ENCODE data around the gene RNF20. TPM values are rescaled to one million over a fixed set of nuclear protein-coding genes. Genes with fewer than 3 reads are reported as not detected.

Gene RNF20
- total and polyA plus RNA-seq, 7 donors: 8.4 to 47.1 (median 27.2) TPM

- no peak for TF ChIP-seq CTCF (IDR thresholded peaks at IDR 0.05)
- no peak for TF ChIP-seq POLR2A (IDR thresholded peaks at IDR 0.05)
- TF ChIP-seq POLR2AphosphoS5 (IDR thresholded peaks at IDR 0.05): no peak
- no peak for TF ChIP-seq EP300 (IDR thresholded peaks at IDR 0.05)
- Histone ChIP-seq H3K27me3 (no peaks in the 10 kb centered on the region), H3K4me1 (no peaks in the 10 kb centered on the region), H3K27ac (no peak overlapping the region), H3K36me3 (peaks cover 0 to 38% (median 2%) of the 10 kb centered on the region in 4 donors), H3K4me3 (no peak overlapping the region), H3K9me3 (no peaks in the 10 kb centered on the region)
- intact Hi-C loops (cut with DNase I): no loop called here
- WGBS, 2 donors: 83 to 88% methylated on average over 1 of the region's 1 CpG
- no peak for DNase-seq
Measured at GRCh38 chr9:101571114-101571513, 37.5 kb downstream of the RNF20 start.

GRCh38 chr9:101572316-101572715, 38.7 kb downstream of the RNF20 start:
- H3K4me3 ChIP-seq: no peak overlapping the region
- H3K36me3 ChIP-seq: peaks cover 0 to 28% (median 0%) of the 10 kb centered on the region in 4 donors
- TF ChIP-seq CTCF (IDR thresholded peaks at IDR 0.05) (no peak), POLR2AphosphoS5 (IDR thresholded peaks at IDR 0.05) (no peak), POLR2A (IDR thresholded peaks at IDR 0.05) (no peak), EP300 (IDR thresholded peaks at IDR 0.05) (no peak)
- no peaks in the 10 kb centered on the region for H3K9me3 ChIP-seq
- DNase-seq: no peak
- WGBS, 2 donors: 55 to 76% methylated on average over 2 of the region's 2 CpGs
- H3K27me3 ChIP-seq: no peaks in the 10 kb centered on the region
- intact Hi-C loops (cut with DNase I): no loop called here
- no peaks in the 10 kb centered on the region for H3K4me1 ChIP-seq
- H3K27ac ChIP-seq: no peak overlapping the region

GRCh38 chr9:101574731-101575333, 41.2 kb downstream of the RNF20 start:
- Histone ChIP-seq H3K27ac (no peak overlapping the region), H3K4me3 (no peak overlapping the region), H3K4me1 (no peaks in the 10 kb centered on the region), H3K27me3 (no peaks in the 10 kb centered on the region), H3K9me3 (no peaks in the 10 kb centered on the region), H3K36me3 (peaks cover 0 to 7% (median 0%) of the 10 kb centered on the region in 4 donors)
- no peak for TF ChIP-seq POLR2AphosphoS5 (IDR thresholded peaks at IDR 0.05)
- no peak for TF ChIP-seq EP300 (IDR thresholded peaks at IDR 0.05)
- TF ChIP-seq POLR2A (IDR thresholded peaks at IDR 0.05): no peak
- no peak for TF ChIP-seq CTCF (IDR thresholded peaks at IDR 0.05)
- no peak for DNase-seq
- intact Hi-C loops (cut with DNase I): no loop called here

- no peak overlapping the region for H3K4me3 ChIP-seq
- WGBS, 2 donors: 80 to 82% methylated on average over 3 of the region's 3 CpGs
- no peak for TF ChIP-seq EP300 (IDR thresholded peaks at IDR 0.05)
- TF ChIP-seq POLR2A (IDR thresholded peaks at IDR 0.05): no peak
- no peak for TF ChIP-seq POLR2AphosphoS5 (IDR thresholded peaks at IDR 0.05)
- TF ChIP-seq CTCF (IDR thresholded peaks at IDR 0.05): no peak
- no peak for DNase-seq
- H3K4me1 ChIP-seq: peaks cover 0 to 11% (median 5%) of the 10 kb centered on the region in 4 donors
- intact Hi-C loops (cut with DNase I): no loop called here
- no peaks in the 10 kb centered on the region for H3K27me3 ChIP-seq
- H3K27ac ChIP-seq: no peak overlapping the region
- H3K36me3 ChIP-seq: no peaks in the 10 kb centered on the region
- H3K9me3 ChIP-seq: no peaks in the 10 kb centered on the region
Measured at GRCh38 chr9:101578378-101578777, 44.7 kb downstream of the RNF20 start.
